ENCODE data around the gene OTOP3. TPM values are rescaled to one million over a fixed set of nuclear protein-coding genes. Genes with fewer than 3 reads are reported as not detected.

OTOP3 gene
- polyA plus RNA-seq, 4 donors, result not detected

- DNase-seq (ENCODE audit: low read depth in 4 of 4, low spot score in 2 of 4), result no peak
Observed at GRCh38 chr17:74938194-74938950, 2.7 kb downstream of the OTOP3 start.

GRCh38 chr17:74939534-74939933, 3.8 kb downstream of the OTOP3 start:
- no peak for DNase-seq (ENCODE audit: low read depth in 4 of 4, low spot score in 2 of 4)

- no peak for DNase-seq (ENCODE audit: low read depth in 4 of 4, low spot score in 2 of 4)
Observed at GRCh38 chr17:74941128-74941725, 5.5 kb downstream of the OTOP3 start.

- DNase-seq (ENCODE audit: low read depth in 4 of 4, low spot score in 2 of 4), result no peak
Observed at GRCh38 chr17:74943808-74944522, 8.3 kb downstream of the OTOP3 start.

- no peak for DNase-seq (ENCODE audit: low read depth in 4 of 4, low spot score in 2 of 4)
Observed at GRCh38 chr17:74945543-74945942, 9.8 kb downstream of the OTOP3 start.

- DNase-seq (ENCODE audit: low read depth in 4 of 4, low spot score in 2 of 4), result no peak
Observed at GRCh38 chr17:74946641-74947040, 10.9 kb downstream of the OTOP3 start.

GRCh38 chr17:74947041-74947754, 11.5 kb downstream of the OTOP3 start:
- DNase-seq (ENCODE audit: low read depth in 4 of 4, low spot score in 2 of 4), result no peak

- no peak for DNase-seq (ENCODE audit: low read depth in 4 of 4, low spot score in 2 of 4)
Observed at GRCh38 chr17:74949455-74950115, 13.9 kb downstream of the OTOP3 start.

- no peak for DNase-seq (ENCODE audit: low read depth in 4 of 4, low spot score in 2 of 4)
Observed at GRCh38 chr17:74950207-74950606, 14.5 kb downstream of the OTOP3 start.

GRCh38 chr17:74951065-74951464, 15.4 kb downstream of the OTOP3 start:
- no peak for DNase-seq (ENCODE audit: low read depth in 4 of 4, low spot score in 2 of 4)

- DNase-seq (ENCODE audit: low read depth in 4 of 4, low spot score in 2 of 4), result no peak
Observed at GRCh38 chr17:74951680-74952421, 16.2 kb downstream of the OTOP3 start.

- no peak for DNase-seq (ENCODE audit: low read depth in 4 of 4, low spot score in 2 of 4)
Observed at GRCh38 chr17:74952431-74953133, 16.9 kb downstream of the OTOP3 start.

- DNase-seq (ENCODE audit: low read depth in 4 of 4, low spot score in 2 of 4), result no peak
Observed at GRCh38 chr17:74953134-74953687, 17.5 kb downstream of the OTOP3 start.

- DNase-seq (ENCODE audit: low read depth in 4 of 4, low spot score in 2 of 4), result no peak
Observed at GRCh38 chr17:74954115-74954514, 18.4 kb downstream of the OTOP3 start.

- no peak for DNase-seq (ENCODE audit: low read depth in 4 of 4, low spot score in 2 of 4)
Observed at GRCh38 chr17:74954665-74955421, 19.1 kb downstream of the OTOP3 start.

GRCh38 chr17:74956093-74956492, 20.4 kb downstream of the OTOP3 start:
- no peak for DNase-seq (ENCODE audit: low read depth in 4 of 4, low spot score in 2 of 4)

GRCh38 chr17:74957935-74958740, 22.4 kb downstream of the OTOP3 start:
- no peak for DNase-seq (ENCODE audit: low read depth in 4 of 4, low spot score in 2 of 4)

Data from left renal cortex interstitium (tissue), 4 donors.